Nephron progenitor cell (in vitro differentiated cells): Measurements from ENCODE around the gene TRIM9.
"Not testable (repeated sequence)": the region's sequence is repeated elsewhere in the genome, so short reads cannot be mapped to it uniquely, and the experiment has no call there.

Experiments
- DNase-seq: peaks from one replicate; pipeline ENCODE4 v3.0.0; 2021
- H3K27ac Mint-ChIP-seq: 2 replicates; pipeline ENCODE4 v1.8.0; 2021; ENCODE audit warnings: mild to moderate bottlenecking, moderate library complexity, mixed read lengths
- H3K27me3 Mint-ChIP-seq: 2 replicates; pipeline ENCODE4 v1.8.0; 2021; ENCODE audit warnings: mild to moderate bottlenecking, low read depth, mixed read lengths; ENCODE audit not compliant: poor library complexity
- H3K36me3 Mint-ChIP-seq: 2 replicates; pipeline ENCODE4 v1.8.0; 2021; ENCODE audit warnings: low read depth, mixed read lengths
- H3K4me1 Mint-ChIP-seq: 2 replicates; pipeline ENCODE4 v1.8.0; 2021; ENCODE audit warnings: mixed read lengths
- H3K4me3 Mint-ChIP-seq: 2 replicates; pipeline ENCODE4 v1.8.0; 2021; ENCODE audit warnings: mild to moderate bottlenecking, moderate library complexity, mixed read lengths
- H3K9me3 Mint-ChIP-seq: 2 replicates; pipeline ENCODE4 v1.8.0; 2021; ENCODE audit warnings: mild to moderate bottlenecking, moderate library complexity, mixed read lengths
- CTCF ChIP-seq: fragments of 200-600 bp; sonication (generic); IDR thresholded peaks from 2 replicates; pipeline ENCODE4 v1.5.0; 2021; ENCODE audit warnings: antibody characterized with exemption

Gene TRIM9

GRCh38 chr14:50946234-50946935, 148.5 kb downstream of the TRIM9 start:
- H3K27ac Mint-ChIP-seq = no peak overlapping the region
- H3K36me3 Mint-ChIP-seq = peaks cover 7% of the 10 kb centered on the region
- H3K4me3 Mint-ChIP-seq = no peak overlapping the region
- peaks cover 32% of the 10 kb centered on the region for H3K4me1 Mint-ChIP-seq
- peaks cover 6% of the 10 kb centered on the region for H3K27me3 Mint-ChIP-seq
- H3K9me3 Mint-ChIP-seq = peaks cover 6% of the 10 kb centered on the region
- no peak for TF ChIP-seq CTCF
- no peak for DNase-seq

GRCh38 chr14:50944647-50945413, 150.1 kb downstream of the TRIM9 start:
- H3K27ac Mint-ChIP-seq = no peak overlapping the region
- peaks cover 32% of the 10 kb centered on the region for H3K4me1 Mint-ChIP-seq
- H3K36me3 Mint-ChIP-seq = peaks cover 14% of the 10 kb centered on the region
- peak overlapping the region; percentile 88 for H3K4me3 Mint-ChIP-seq
- no peak for DNase-seq
- TF ChIP-seq CTCF = no peak
- H3K27me3 Mint-ChIP-seq = peaks cover 6% of the 10 kb centered on the region
- peaks cover 6% of the 10 kb centered on the region for H3K9me3 Mint-ChIP-seq

GRCh38 chr14:50943943-50944646, 150.8 kb downstream of the TRIM9 start, which contains the start of gene PYGL:
Gene PYGL (minus strand): TSS chr14:50944483. CDS start chr14:50944403, 80 bp downstream.
- Mint-ChIP-seq H3K4me1 (peaks cover 32% of the 10 kb centered on the region), H3K4me3 (peak within 1 kb of the TSS; percentile 93), H3K27me3 (peaks cover 6% of the 10 kb centered on the region), H3K27ac (no peak within 1 kb of the TSS), H3K36me3 (peaks cover 14% of the 10 kb centered on the region), H3K9me3 (peaks cover 3% of the 10 kb centered on the region)
- no peak for TF ChIP-seq CTCF
- DNase-seq = peak; percentile 83

- Mint-ChIP-seq H3K36me3 (peaks cover 14% of the 10 kb centered on the region), H3K4me3 (peak overlapping the region; percentile 93), H3K4me1 (peaks cover 32% of the 10 kb centered on the region), H3K9me3 (no peaks in the 10 kb centered on the region), H3K27me3 (peaks cover 6% of the 10 kb centered on the region), H3K27ac (peak overlapping the region; percentile 5)
- peak; percentile 75 for DNase-seq
- TF ChIP-seq CTCF = no peak
Measured at GRCh38 chr14:50943261-50943942, 151.5 kb downstream of the TRIM9 start.

- not testable (repeated sequence) for H3K4me3 Mint-ChIP-seq, DNase-seq, H3K27me3 Mint-ChIP-seq, H3K9me3 Mint-ChIP-seq, H3K27ac Mint-ChIP-seq
- Mint-ChIP-seq H3K4me1 (peaks cover 18% of the 10 kb centered on the region), H3K36me3 (peaks cover 14% of the 10 kb centered on the region)
Measured at GRCh38 chr14:50941638-50942037, 153.3 kb downstream of the TRIM9 start.
